ENCODE results near the gene MN1. TPM values are rescaled to one million over a fixed set of nuclear protein-coding genes. Genes with fewer than 3 reads are reported as not detected.

Gene MN1
- polyA plus RNA-seq, 2 of the 4 experiments (the other 2 are of a cell fraction) = 0.59 to 2.4 TPM

DNA sequence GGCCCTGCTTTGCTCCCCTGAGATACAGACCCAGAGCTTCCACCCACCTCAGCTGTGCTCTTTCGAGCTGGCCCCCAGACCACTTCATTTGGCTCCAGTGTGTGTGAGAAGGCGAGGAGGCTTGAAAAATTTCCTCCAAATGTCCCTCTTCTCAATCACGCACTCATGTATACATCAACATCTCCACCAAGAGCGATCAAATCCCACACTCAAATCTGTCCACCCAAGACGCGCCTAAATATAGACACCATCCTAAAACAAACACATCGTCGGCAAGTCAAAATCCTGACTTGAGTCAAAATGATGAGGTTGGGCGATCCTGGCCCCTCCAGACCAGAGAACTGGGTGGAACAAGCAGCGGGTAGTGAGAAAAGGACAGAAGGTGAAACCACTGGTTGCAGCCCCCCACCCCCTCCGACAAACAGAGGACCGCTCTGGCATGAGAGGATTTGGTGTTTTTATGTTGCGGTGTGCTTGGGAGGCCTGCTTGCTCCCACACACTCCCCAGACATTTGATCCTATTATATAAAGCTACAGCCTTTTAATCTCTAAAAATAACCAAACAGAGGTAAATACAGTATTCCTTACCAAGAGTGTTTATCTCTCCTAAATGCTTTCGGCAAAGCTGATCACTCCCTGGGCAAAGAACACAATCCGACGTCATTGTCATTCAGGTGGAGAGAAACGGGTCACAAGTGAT, 10.2 kb downstream of the MN1 start:
- Histone ChIP-seq H3K27ac (no peak overlapping the region), H3K4me1 (no peaks in the 10 kb centered on the region), H3K9me3 (no peaks in the 10 kb centered on the region), H3K4me2 (no peak overlapping the region), H3K4me3 (no peak overlapping the region)
- DNase-seq (ENCODE audit: low read depth in 1 of 2, low spot score in 1 of 2) (no peak), FAIRE-seq (no peak), ATAC-seq (no peak)
- TF ChIP-seq MAFK (IDR thresholded peaks at IDR 0.05; ENCODE audit: partially characterized antibody) (no peak), CEBPB (IDR thresholded peaks at IDR 0.05) (no peak), CHD2 (IDR thresholded peaks at IDR 0.05; ENCODE audit: low read length, partially characterized antibody) (no peak), BHLHE40 (IDR thresholded peaks at IDR 0.05; ENCODE audit: low read depth, low read length) (no peak), KDM5A (IDR thresholded peaks at IDR 0.05) (no peak), SREBF2 (IDR thresholded peaks at IDR 0.05) (no peak)
- TF ChIP-seq, protein P1, sequence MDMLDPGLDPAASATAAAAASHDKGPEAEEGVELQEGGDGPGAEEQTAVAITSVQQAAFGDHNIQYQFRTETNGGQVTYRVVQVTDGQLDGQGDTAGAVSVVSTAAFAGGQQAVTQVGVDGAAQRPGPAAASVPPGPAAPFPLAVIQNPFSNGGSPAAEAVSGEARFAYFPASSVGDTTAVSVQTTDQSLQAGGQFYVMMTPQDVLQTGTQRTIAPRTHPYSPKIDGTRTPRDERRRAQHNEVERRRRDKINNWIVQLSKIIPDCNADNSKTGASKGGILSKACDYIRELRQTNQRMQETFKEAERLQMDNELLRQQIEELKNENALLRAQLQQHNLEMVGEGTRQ (IDR thresholded peaks at IDR 0.05) = no peak
- TF ChIP-seq, protein P2, sequence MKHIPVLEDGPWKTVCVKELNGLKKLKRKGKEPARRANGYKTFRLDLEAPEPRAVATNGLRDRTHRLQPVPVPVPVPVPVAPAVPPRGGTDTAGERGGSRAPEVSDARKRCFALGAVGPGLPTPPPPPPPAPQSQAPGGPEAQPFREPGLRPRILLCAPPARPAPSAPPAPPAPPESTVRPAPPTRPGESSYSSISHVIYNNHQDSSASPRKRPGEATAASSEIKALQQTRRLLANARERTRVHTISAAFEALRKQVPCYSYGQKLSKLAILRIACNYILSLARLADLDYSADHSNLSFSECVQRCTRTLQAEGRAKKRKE (CRISPR knock-in tag; IDR thresholded peaks at IDR 0.05; ENCODE audit: low read depth) = no peak
- POLR2A ChIA-PET = no interaction called here
- CTCF ChIA-PET = no interaction called here
- WGBS (ENCODE audit: missing lambda C conversion rate) = 91% methylated on average over 17 of the region's 17 CpGs

DNA sequence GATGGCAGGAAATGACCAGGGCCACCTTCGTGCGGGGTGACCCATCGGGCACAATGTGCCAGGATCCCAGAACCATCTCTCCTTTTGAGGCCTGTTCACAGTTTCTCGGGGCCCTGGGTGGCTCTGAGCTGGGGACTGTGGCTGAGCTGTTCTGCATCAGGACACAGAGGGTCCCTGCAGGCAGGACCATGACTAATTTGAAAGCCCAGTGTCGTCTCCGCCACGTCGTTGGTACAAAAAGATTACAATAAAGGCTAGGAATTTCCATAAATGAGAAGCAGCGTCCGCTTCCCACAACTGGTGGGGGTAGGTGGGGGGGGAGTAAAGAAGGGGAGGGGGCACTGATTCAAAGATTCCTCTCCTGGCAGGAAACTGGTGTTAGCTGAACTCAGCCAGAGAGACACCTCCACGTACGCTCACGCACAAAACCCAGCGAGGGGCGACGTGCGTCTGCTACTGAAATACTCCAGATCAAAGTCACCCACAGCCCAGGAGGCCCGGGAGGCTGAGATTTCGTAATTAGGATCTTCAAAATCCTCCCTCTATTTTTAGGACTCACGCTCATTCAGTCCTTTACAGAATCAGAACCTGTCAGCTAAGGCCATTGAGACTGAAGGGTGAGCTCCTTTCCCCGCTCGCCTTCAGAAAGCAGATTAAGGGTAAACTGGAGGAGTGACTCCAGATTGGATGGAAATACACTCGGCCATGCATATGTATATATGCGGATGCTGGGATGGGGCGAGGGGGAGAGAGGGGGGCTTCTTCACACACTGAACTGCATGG, 11.0 kb downstream of the MN1 start:
- no peak for TF ChIP-seq HDAC2 (IDR thresholded peaks at IDR 0.05)
- TF ChIP-seq, protein P3, sequence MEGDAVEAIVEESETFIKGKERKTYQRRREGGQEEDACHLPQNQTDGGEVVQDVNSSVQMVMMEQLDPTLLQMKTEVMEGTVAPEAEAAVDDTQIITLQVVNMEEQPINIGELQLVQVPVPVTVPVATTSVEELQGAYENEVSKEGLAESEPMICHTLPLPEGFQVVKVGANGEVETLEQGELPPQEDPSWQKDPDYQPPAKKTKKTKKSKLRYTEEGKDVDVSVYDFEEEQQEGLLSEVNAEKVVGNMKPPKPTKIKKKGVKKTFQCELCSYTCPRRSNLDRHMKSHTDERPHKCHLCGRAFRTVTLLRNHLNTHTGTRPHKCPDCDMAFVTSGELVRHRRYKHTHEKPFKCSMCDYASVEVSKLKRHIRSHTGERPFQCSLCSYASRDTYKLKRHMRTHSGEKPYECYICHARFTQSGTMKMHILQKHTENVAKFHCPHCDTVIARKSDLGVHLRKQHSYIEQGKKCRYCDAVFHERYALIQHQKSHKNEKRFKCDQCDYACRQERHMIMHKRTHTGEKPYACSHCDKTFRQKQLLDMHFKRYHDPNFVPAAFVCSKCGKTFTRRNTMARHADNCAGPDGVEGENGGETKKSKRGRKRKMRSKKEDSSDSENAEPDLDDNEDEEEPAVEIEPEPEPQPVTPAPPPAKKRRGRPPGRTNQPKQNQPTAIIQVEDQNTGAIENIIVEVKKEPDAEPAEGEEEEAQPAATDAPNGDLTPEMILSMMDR (IDR thresholded peaks at IDR 0.05) = no peak
- Histone ChIP-seq H3K4me2 (no peak overlapping the region), H3K4me1 (no peaks in the 10 kb centered on the region), H3K4me3 (no peak overlapping the region), H3K27ac (no peak overlapping the region), H3K9me3 (no peaks in the 10 kb centered on the region)
- POLR2A ChIA-PET = no interaction called here
- CTCF ChIA-PET = interaction anchor here (1.3 kb wide), 1 partner anchor 15 kb away, joined by 3 read pairs; no protein-coding TSS in a partner anchor
- DNase-seq (ENCODE audit: low read depth in 1 of 2, low spot score in 1 of 2) (no peak), FAIRE-seq (no peak), ATAC-seq (no peak)
- 89% methylated on average over 20 of the region's 25 CpGs for WGBS (ENCODE audit: missing lambda C conversion rate)

DNA sequence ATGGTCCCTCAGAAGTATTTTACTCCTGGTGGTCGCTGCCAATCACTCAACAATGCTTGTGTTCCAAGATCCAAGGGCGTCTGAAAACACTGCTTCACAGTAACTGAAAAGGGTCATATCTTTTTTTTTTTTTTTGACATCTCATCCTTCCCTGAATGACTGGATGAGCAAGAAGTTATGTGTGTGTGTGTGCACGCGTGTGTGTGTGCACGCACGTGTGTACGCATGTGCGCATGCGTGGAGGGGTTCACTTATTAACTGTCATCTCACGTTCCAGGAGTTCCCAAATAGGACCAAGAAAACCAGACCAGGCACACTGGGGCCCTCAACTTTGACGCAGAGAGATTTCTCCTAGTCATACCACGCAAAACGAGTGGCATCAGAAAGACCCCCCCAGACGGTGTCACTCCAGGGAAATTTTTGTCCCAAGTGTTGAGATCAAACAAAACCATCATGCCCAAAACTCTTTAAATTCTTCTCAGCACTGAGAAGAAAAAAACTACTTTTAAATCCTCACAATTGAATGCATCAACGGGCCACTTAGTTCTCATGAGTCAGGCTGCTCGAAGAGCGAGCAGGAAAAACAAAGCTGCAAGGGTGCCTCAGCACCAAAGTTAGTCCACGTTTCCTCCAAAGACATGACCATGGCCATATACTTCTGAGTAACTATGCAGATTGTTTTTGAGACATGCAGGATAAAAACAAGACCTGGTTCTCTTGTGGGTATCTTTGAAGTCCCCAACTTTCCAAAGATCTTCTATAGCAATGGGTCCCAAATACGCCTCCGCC, 12.9 kb downstream of the MN1 start:
- 87% methylated on average over 20 of the region's 20 CpGs for WGBS (ENCODE audit: missing lambda C conversion rate)
- FAIRE-seq (no peak), DNase-seq (ENCODE audit: low read depth in 1 of 2, low spot score in 1 of 2) (no peak), ATAC-seq (no peak)
- ChIA-PET CTCF (interaction anchor here (0.6 kb wide), 2 partner anchors 260 to 1063 kb away, joined by 3 read pairs; no protein-coding TSS in a partner anchor), POLR2A (no interaction called here)
- Histone ChIP-seq H3K27ac (no peak overlapping the region), H3K4me2 (no peak overlapping the region), H3K4me1 (no peaks in the 10 kb centered on the region), H3K4me3 (no peak overlapping the region), H3K9me3 (no peaks in the 10 kb centered on the region)
- TF ChIP-seq KDM1A (IDR thresholded peaks at IDR 0.05; ENCODE audit: low read depth) (no peak), BHLHE40 (IDR thresholded peaks at IDR 0.05; ENCODE audit: low read depth, low read length) (no peak), TFCP2L1 (CRISPR knock-in tag; IDR thresholded peaks at IDR 0.05) (no peak), KDM5A (IDR thresholded peaks at IDR 0.05) (no peak), RAD21 (conservative IDR thresholded peaks at IDR 0.05 in 1 of 2, IDR thresholded peaks at IDR 0.05 in 1 of 2) (no peak), EHMT2 (IDR thresholded peaks at IDR 0.05; ENCODE audit: low read depth) (no peak), ZC3H11A (IDR thresholded peaks at IDR 0.05) (no peak), ZSCAN20 (CRISPR knock-in tag; IDR thresholded peaks at IDR 0.05) (no peak), CEBPB (IDR thresholded peaks at IDR 0.05) (no peak), RNF2 (IDR thresholded peaks at IDR 0.05; ENCODE audit: borderline replicate concordance, low read depth) (no peak), JUN (IDR thresholded peaks at IDR 0.05) (no peak)
- TF ChIP-seq, protein P4, sequence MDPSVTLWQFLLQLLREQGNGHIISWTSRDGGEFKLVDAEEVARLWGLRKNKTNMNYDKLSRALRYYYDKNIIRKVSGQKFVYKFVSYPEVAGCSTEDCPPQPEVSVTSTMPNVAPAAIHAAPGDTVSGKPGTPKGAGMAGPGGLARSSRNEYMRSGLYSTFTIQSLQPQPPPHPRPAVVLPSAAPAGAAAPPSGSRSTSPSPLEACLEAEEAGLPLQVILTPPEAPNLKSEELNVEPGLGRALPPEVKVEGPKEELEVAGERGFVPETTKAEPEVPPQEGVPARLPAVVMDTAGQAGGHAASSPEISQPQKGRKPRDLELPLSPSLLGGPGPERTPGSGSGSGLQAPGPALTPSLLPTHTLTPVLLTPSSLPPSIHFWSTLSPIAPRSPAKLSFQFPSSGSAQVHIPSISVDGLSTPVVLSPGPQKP (IDR thresholded peaks at IDR 0.05; ENCODE audit: low read depth, low read length) = no peak
- TF ChIP-seq, protein P5, sequence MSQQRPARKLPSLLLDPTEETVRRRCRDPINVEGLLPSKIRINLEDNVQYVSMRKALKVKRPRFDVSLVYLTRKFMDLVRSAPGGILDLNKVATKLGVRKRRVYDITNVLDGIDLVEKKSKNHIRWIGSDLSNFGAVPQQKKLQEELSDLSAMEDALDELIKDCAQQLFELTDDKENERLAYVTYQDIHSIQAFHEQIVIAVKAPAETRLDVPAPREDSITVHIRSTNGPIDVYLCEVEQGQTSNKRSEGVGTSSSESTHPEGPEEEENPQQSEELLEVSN (IDR thresholded peaks at IDR 0.05; ENCODE audit: borderline replicate concordance, low read depth) = no peak

All from A549 (cell line).